Astrocyte (in vitro differentiated cells and primary cell): ENCODE data around the gene SLC1A3.

Source experiments
- CTCF ChIP-seq: IDR thresholded peaks from 2 replicates; pipeline ENCODE4 v1.5.1; 2011; ENCODE audit warnings: low read depth, mild to moderate bottlenecking, inconsistent platforms, low read length, moderate library complexity; ENCODE audit not compliant: insufficient read depth
- EZH2 ChIP-seq: IDR thresholded peaks from 2 replicates; pipeline ENCODE4 v1.6.1; 2012; ENCODE audit warnings: mild to moderate bottlenecking, low read length, inconsistent platforms; ENCODE audit not compliant: insufficient read depth

DNA sequence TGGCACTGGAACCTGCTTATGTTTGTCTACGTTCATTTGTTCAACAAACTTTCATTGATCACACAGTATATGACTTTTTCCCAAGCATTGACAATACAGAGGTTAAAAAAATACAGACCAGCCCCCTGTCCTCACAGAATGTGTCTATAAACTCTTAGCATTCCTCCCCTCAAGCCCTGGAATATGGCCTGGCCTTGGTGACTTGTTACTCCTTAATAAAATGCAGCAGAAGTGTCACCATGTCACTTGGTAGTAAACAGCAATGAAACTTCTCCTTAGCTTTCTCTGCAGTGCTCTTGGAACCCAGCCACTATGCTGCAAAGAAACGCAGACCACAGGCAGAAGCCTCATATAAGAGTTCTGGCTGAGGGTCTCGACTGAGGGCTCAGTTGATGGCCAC lies 19.1 kb upstream of the SLC1A3 start:
- TF ChIP-seq EZH2, result no peak
- TF ChIP-seq CTCF, result no peak
